Sigmoid colon (tissue), 7 donors: Measurements from ENCODE around the gene FRA10AC1. TPM values are rescaled to one million over a fixed set of nuclear protein-coding genes. Genes with fewer than 3 reads are reported as not detected.

Experiments
- DNase-seq: peaks from one replicate; pipeline ENCODE4 v3.0.0-alpha.2; 2019
- H3K27ac ChIP-seq, 4 donors: fragments of 200-600 bp; sonication (generic); one replicate each; pipeline ENCODE4 v1.5.1; 2016 to 2019; ENCODE audit warnings: mild to moderate bottlenecking in 1 of 4
- H3K27me3 ChIP-seq, 3 donors: fragments of 200-600 bp; sonication (generic); one replicate each; pipeline ENCODE4 v1.5.1; 2019; ENCODE audit warnings: mild to moderate bottlenecking in 1 of 3
- H3K36me3 ChIP-seq, 4 donors: fragments of 200-600 bp; sonication (generic); one replicate each; pipeline ENCODE4 v1.5.1; 2016 to 2019
- H3K4me1 ChIP-seq, 4 donors: fragments of 200-600 bp; sonication (generic); one replicate each; pipeline ENCODE4 v1.5.1; 2017 to 2019
- H3K4me3 ChIP-seq, 4 donors: fragments of 200-600 bp; sonication (generic); one replicate each; pipeline ENCODE4 v1.5.1; 2017 to 2019; ENCODE audit warnings: mild to moderate bottlenecking in 2 of 4, moderate library complexity in 1 of 4
- H3K9me3 ChIP-seq, 4 donors: fragments of 200-600 bp in 3 of 4; sonication (generic) in 3 of 4; one replicate each; pipeline versions ENCODE4 v1.5.1 to v1.6.1; 2013 to 2019
- EP300 ChIP-seq, 4 donors: sonication (generic); formaldehyde crosslinking; IDR thresholded peaks; one replicate each; pipeline ENCODE4 v1.6.1; 2017; ENCODE audit warnings: antibody characterized with exemption in 4 of 4
- POLR2A ChIP-seq, 2 donors: fragments of 450-650 bp; IDR thresholded peaks; one replicate each; pipeline ENCODE4 v1.6.1; 2016; ENCODE audit warnings: antibody characterized with exemption in 2 of 2, mild to moderate bottlenecking in 2 of 2, moderate library complexity in 2 of 2
- POLR2AphosphoS5 ChIP-seq, 4 donors: sonication (generic); formaldehyde crosslinking; IDR thresholded peaks; one replicate each; pipeline ENCODE4 v1.6.1; 2017; ENCODE audit warnings: antibody characterized with exemption in 4 of 4
- WGBS, 2 donors: extraction: QIAGEN DNeasy Blood & Tissue Kit; methylation state at CpG; one replicate each; pipeline ENCODE4 v1.1.7; 2013; 5-methylcytosine and 5-hydroxymethylcytosine counted together
- intact Hi-C: fragments of 100-400 bp; cut with DNase I; formaldehyde crosslinking; loops from one replicate; pipeline ENCODE4 v1.15.1; 2023
- polyA plus RNA-seq, 3 donors: library from polyadenylated mRNA; stranded (reverse); fragments of 200-250 nt; gene quantifications; one replicate each; pipeline ENCODE4 v1.2.3, GENCODE V29; 2013
- total RNA-seq, 4 donors: library from RNA; depleted of rRNA; stranded (reverse); fragments of >200 nt; gene quantifications; one replicate each; pipeline ENCODE4 v1.1.0, GENCODE V29; 2016
- TF ChIP-seq, protein P1 (sequence below), 4 experiments: fragments of 450-650 bp in 3 of 4; fragments of 200-600 bp in 1 of 4; IDR thresholded peaks; one replicate each; pipeline ENCODE4 v1.5.1; 2016 to 2019; ENCODE audit warnings: antibody characterized with exemption in 4 of 4, mild to moderate bottlenecking in 3 of 4, moderate library complexity in 2 of 4
- donor health status: healthy with polysubstance abuse.
- donor health status: Bipolar disorder and iron deficiency.
- donor health status: healthy.

Gene FRA10AC1
- total and polyA plus RNA-seq, 7 donors: 4.2 to 23.5 (median 11.8) TPM

DNA sequence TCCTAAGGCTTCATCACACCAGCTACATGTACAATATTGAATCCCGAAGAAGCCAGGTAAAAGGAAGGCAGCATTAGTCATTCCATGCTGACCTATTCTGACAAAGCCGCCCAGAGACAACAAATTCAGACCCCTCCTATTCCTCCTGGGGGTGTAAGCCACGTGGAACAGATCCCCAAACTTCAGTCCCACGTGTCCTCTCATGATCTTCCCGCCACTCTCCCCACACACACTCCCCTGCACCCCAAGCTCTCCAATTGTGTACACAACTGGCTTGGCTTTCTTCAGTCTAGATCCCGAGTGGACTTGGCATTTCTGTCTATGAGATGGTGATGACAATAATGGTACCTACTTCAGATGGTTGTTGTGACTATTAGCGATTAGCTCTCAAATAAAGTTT, 81.5 kb downstream of the FRA10AC1 start:
- H3K36me3 ChIP-seq: no peaks in the 10 kb centered on the region
- intact Hi-C loops: no loop called here
- DNase-seq: no peak

More for the DNA sequence above, 81.5 kb downstream of the FRA10AC1 start:
- 78 to 83% methylated on average over 7 of the region's 7 CpGs for WGBS, 2 donors
- Histone ChIP-seq H3K27me3 (no peaks in the 10 kb centered on the region), H3K4me1 (no peaks in the 10 kb centered on the region), H3K4me3 (no peak overlapping the region), H3K27ac (no peak overlapping the region), H3K9me3 (no peaks in the 10 kb centered on the region)
- TF ChIP-seq EP300 (IDR thresholded peaks at IDR 0.05) (no peak), POLR2AphosphoS5 (IDR thresholded peaks at IDR 0.05) (no peak), POLR2A (IDR thresholded peaks at IDR 0.05) (no peak)
- TF ChIP-seq, protein P1, sequence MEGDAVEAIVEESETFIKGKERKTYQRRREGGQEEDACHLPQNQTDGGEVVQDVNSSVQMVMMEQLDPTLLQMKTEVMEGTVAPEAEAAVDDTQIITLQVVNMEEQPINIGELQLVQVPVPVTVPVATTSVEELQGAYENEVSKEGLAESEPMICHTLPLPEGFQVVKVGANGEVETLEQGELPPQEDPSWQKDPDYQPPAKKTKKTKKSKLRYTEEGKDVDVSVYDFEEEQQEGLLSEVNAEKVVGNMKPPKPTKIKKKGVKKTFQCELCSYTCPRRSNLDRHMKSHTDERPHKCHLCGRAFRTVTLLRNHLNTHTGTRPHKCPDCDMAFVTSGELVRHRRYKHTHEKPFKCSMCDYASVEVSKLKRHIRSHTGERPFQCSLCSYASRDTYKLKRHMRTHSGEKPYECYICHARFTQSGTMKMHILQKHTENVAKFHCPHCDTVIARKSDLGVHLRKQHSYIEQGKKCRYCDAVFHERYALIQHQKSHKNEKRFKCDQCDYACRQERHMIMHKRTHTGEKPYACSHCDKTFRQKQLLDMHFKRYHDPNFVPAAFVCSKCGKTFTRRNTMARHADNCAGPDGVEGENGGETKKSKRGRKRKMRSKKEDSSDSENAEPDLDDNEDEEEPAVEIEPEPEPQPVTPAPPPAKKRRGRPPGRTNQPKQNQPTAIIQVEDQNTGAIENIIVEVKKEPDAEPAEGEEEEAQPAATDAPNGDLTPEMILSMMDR (IDR thresholded peaks at IDR 0.05): no peak

Other genes starting within 250 kb of the FRA10AC1 start
- gene MYOF, start 220.3 kb downstream of the FRA10AC1 start, total RNA-seq: 10 to 100 TPM; 33.6 to 83.4 (median 70.2) TPM
- 10 to 100 TPM; 12.6 to 36.3 (median 18.5) TPM for gene MYOF, start 220.3 kb downstream of the FRA10AC1 start, polyA plus RNA-seq
- gene CEP55, start 206.0 kb downstream of the FRA10AC1 start, total RNA-seq: 1 to 10 TPM in 2 of 4 donors, not detected in 2; 1.4 to 1.5 TPM
- 10 to 100 TPM in 1 of 3 donors, 1 to 10 TPM in 2; 1.8 to 18.2 (median 6.2) TPM for gene CEP55, start 206.0 kb downstream of the FRA10AC1 start, polyA plus RNA-seq
- gene FFAR4, start 135.9 kb downstream of the FRA10AC1 start, total RNA-seq: under 1 TPM in 3 of 4 donors, not detected in 1; 0.36 to 0.99 (median 0.55) TPM
- gene FFAR4, start 135.9 kb downstream of the FRA10AC1 start, polyA plus RNA-seq: 10 to 100 TPM in 1 of 3 donors, 1 to 10 TPM in 2; 5.5 to 17.9 (median 8.4) TPM
- gene RBP4, start 101.4 kb downstream of the FRA10AC1 start, total RNA-seq: 10 to 100 TPM in 1 of 4 donors, 1 to 10 TPM in 1, not detected in 2; 3.9 to 16.8 TPM
- gene RBP4, start 101.4 kb downstream of the FRA10AC1 start, polyA plus RNA-seq: 10 to 100 TPM in 1 of 3 donors, 1 to 10 TPM in 2; 3.0 to 21.5 (median 4.2) TPM
- gene PDE6C, start 90.1 kb downstream of the FRA10AC1 start, total RNA-seq: not detected
- not detected for gene PDE6C, start 90.1 kb downstream of the FRA10AC1 start, polyA plus RNA-seq
- gene LGI1, start 55.3 kb upstream of the FRA10AC1 start, total RNA-seq: 10 to 100 TPM in 2 of 4 donors, 1 to 10 TPM in 2; 3.2 to 28.1 (median 7.2) TPM
- 1 to 10 TPM in 2 of 3 donors, under 1 TPM in 1; 0.89 to 2.4 (median 1.2) TPM for gene LGI1, start 55.3 kb upstream of the FRA10AC1 start, polyA plus RNA-seq
- gene SLC35G1, start 191.4 kb upstream of the FRA10AC1 start, total RNA-seq: 1 to 10 TPM; 2.2 to 6.0 (median 4.2) TPM
- 10 to 100 TPM in 2 of 3 donors, 1 to 10 TPM in 1; 6.2 to 12.6 (median 11.1) TPM for gene SLC35G1, start 191.4 kb upstream of the FRA10AC1 start, polyA plus RNA-seq